ENCODE measurements around the gene DOCK1.

The DOCK1 gene

DNA sequence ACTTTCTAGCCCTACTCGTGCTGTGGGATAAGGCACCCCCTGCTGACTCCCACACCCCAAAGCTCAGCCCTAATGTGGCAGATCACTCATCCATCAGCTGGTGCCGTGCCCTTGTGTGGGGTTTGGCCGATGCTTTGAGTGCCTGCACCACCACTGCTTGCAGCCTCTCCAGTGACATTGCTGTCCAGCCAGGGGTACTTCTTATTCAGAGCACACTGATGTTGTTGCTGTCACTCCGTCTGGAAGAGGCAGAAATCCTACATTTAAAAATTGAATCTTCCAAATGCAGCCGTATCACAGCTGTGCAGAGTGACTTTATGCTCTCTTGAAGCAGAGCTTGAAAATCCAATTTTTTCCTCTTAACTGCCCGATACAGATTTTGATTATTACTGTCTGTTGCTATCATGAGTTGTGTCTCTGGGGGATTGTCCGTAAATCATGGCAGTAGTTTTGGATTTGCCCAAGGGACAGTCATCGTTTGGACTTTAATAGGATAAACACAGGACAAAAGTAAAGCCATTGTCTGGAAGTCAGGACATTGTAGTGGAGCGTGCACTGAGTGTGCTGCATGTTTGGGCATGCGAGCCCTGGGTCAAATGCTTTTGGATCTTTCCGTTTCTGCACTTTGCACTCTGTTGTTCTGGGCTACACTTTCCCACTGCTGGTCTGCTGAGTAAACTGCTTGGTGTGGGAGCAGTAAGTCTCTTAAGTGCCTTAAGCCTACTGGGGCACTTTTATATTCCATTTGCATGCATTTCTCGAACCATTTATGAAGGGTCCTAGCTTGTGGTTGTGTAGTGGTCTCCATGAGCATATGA is 128.2 kb downstream of the DOCK1 start:
- peak in 4 of 58 donors; percentile 11 to 29 (median 22) for DNase-seq

DNA sequence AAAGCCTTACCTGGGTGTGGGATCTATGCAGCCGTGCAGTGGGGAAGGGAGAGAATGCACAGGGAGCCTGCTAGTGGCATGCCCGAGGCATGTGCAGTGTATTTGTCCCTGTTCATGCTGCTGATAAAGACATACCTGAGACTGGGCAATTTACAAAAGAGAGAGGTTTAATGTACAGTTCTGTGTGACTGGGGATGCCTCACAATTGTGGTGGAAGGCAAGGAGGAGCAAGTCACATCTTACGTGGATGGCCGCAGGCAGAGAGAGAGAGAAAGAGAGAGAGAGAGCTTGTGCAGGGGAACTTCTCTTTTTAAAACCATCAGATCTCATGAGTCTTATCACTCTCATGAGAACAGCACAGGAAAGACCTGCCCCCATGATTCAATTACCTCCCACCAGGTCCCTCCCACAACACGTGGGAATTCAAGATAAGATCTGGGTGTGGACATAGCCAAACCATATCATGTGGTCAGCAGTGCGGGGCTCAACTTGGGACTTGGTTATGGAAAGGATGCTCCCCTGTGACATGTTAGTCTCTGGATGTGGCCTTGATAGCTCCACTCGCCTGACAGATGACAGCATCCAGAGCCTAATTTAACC is 128.9 kb downstream of the DOCK1 start:
- no peak for DNase-seq

DNA sequence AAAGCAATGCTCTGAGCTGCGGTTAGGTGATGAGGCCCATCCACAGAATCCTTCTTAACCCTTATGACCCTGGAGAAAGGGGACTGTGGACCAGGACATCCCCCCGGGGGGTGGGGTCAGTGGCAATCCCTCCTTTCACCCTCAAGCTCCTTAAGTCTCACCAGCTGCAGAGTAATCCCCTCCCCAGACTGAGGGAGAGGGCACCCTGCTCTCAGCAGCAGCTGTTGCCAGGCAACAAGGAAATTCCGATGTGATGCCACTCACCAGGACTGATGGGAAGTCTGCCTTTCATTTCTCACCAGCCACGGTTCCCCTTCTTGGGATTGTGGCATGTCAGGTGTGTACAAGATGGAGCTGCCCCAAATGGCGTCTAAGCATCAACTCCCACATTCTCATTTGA is 129.6 kb downstream of the DOCK1 start:
- peak in 2 of 58 donors; percentile 8 to 23 for DNase-seq

DNA sequence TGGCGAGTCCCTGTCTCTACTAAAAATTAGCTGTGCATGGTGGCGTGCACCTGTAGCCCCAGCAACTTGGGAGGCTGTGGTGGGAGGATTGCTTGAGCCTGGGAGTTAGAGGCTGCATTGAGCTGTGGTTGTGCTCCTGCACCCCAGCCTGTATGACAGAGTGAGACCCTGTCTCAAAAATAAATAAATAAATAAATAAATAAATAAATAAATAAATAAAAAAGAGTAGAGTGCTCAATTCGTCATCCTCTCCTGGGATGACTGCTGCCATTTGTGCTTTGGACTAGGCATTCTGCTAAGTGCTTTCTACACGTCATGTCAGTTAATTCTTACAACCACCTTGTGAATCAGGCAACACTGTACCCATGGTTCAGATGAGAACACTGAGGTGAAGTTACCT is 130.6 kb downstream of the DOCK1 start:
- DNase-seq, result no peak

DNA sequence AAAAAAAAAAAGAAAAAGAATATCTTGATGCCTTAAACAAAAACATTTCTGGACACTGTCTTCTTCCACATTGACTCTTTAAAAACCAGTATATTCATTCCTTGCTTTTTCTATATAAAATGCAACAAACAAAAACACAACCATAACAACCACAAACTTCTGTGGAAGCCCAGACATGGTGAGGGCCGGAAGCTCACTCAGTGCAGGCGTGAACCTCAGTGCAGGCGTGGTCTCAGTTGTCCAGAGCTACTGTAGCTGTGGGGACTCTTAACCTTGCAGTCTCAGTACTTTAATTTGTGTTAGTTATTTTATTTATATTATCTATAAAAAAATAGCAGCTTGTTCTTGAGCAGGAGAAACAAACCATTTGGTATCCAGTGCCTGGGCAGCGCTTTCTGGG is 131.8 kb downstream of the DOCK1 start:
- no peak for DNase-seq

DNA sequence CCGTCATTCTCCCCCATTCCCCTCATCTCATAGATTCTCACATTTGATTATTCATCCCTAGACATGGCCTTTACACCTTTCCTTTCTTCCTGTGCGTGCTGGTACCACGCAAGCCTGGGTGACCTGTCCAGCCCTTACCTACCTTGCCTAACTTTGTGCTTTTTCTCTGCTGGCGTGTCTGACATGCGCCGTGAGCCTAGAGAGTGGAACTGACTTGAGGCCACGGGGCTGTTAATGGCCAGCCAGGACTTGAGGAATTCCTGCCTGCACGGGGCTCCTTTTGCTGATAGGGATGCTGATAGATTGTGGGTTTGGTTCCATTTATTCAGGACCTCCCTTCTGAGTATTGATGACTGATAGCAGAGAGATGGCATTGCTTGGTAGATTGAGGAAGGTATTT is 134.2 kb downstream of the DOCK1 start:
- DNase-seq, result no peak

DNA sequence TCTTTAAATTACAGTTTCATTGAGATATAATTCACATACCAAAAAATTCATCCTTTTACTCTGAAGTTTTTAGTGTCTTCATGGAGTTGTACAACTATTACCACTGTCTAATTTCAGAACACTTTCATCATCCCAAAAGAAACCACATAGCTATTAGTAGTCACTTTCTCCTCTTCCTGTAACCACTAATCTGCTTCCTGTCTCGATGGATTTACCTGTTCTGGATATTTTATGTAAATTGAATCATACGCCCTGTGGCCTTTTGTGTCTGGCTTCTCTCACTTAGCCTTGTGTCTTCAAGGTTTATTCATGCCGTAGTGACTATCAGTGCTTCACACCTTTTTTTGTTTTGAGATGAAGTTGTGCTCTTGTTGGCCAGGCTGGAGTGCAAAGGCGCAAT is 135.5 kb downstream of the DOCK1 start:
- DNase-seq, result no peak

DNA sequence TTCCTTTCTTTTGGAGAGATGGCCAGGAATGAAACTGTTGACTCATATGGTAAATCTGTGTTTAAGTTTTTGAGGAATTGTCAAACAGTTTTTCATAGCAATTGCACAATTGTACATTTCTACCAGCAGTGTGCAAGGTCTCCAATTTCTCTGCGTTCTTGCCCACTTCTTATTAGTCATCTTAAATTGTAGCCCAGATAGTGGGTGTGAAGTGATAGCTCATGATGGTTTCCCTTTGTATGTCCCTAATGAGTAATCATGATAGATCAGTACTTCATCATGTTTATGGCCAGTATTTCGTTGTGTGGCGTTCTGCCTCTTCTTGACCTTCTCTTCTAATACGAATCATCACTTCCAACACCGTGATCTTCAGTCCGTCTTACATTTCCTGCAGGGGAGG is 136.3 kb downstream of the DOCK1 start:
- DNase-seq, result no peak

DNA sequence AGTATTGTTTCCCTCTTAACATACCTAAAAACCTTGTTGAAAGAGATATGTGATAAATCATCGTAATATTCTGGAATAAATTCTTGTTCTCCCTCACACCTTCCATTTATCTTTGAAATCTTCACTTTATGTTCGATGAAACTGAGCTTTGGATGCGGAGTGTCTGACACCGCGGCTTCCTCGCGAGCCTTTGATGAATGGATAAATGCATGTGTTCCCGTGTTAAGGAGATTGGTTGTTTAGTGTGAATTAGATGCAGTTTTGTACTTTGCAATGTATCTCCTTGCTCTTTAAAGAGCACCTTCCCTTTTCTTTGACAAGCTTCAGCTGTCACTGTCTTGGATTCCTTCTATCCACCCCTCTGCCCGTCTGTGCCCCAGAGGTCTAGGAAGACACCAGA is 138.1 kb downstream of the DOCK1 start:
- no peak for DNase-seq

DNA sequence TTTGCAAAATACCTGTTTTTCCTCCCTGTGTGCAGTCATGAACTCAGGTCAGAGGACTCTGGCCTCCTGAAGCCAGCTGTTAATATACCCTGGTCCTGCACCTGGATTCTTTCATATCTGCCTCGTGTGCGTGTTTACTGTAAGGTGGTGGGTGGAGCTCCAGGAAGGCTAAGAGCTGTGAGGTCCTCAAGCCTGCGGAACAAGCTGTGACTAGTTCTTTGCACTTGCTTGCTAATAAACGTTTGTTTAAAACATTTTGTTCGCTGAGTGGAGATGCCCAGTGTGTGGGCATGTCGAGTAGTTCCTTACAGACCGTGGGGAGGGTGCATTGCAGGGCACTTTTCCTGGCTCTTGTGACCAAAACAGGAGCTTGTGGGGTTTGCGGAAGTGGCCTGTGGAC is 139.0 kb downstream of the DOCK1 start:
- no peak for DNase-seq

DNA sequence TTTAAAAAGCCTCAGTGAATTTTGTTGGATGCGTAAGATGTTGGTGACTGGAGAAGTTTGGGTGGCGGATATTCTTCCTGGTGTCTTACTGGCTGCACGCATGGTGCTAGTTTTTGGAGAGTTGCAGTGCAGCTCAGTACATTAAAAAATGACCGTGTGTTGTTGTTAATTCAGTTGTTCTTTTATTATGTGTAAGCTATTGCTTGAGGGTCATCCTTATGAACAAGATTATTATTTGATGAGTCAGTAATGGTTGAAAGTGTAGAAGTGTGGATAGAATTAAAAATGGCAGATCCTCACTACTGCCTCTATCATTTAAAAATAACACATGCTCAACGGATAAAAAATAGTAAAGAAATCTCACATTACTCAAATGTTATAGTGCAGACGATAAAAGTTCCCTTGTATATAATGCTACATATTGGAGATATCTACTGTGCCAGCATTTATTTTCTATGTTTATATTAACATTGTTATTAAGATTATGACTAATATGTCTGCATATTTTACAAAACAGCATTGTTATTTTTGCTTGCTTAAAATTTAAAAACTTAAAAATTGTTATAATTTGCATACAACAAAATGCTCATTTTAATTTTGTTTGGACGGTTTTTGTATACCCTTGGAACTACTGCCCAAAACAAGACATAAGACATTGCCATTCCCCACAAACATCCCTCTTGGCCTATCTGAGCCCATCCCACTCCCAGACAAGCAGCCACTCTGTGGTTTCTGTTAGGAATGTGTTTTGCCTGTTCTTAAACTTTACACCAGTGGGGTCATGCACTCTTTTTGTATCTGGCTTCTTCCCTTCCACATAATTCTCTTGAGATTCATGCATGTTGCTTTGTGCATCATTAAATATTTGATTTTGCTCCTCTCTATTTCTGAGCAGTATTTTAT is 142.0 kb downstream of the DOCK1 start:
- DNase-seq, result no peak

DNA sequence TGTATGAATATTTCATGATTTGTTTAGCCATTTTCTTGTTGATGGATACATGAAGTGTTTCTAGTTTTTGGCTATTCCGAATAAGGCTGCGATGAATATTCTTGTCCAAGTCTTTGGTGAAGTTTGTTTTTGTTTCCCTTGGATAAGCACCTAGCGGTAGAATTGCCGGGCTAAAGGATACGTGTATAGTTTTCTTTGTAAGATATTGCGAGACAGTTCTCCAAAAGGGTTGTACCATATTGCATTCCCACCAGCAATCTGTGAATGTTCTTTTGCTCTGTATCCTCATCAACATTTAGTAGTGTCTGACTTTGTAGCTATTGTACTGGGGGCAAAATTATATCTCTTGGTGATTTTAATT is 142.6 kb downstream of the DOCK1 start:
- no peak for DNase-seq

DNA sequence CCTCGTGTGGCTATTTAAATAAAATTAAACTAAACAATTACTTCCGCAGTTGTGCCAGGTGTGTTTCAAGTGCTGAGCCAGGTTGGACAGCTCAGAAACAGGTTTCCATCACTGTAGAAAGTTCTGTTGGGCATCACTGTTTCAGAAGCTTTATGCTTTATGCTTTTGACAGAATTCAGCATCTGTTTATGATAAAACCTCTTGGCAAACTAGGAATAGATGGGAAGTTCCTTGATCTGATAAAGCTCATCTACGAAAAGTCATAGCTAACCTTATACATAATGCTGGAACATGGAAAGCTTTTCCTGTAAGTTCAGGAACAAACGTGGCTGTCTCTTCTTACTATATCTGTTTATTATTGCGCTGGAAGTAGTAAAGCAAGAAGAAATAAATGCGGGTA is 143.4 kb downstream of the DOCK1 start:
- DNase-seq, result no peak

DNA sequence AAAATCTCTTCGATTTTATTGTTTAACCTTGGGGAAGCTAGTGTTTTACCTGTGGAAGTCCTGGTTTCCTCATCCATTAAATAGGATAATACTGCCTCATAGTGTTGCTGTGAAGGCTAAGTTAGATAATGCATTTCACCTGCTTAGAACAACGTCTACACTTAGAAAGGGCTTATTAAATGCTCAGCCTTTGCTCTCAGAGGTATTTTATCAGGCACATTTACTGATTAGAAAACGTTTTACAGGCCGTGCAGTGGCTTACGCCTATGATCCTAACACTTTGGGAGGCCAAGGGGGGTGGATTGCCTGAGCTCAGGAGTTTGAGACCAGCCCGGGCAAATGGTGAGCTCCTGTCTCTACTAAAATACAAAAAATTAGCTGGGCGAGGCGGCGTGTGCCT is 146.8 kb downstream of the DOCK1 start:
- no peak for DNase-seq

DNA sequence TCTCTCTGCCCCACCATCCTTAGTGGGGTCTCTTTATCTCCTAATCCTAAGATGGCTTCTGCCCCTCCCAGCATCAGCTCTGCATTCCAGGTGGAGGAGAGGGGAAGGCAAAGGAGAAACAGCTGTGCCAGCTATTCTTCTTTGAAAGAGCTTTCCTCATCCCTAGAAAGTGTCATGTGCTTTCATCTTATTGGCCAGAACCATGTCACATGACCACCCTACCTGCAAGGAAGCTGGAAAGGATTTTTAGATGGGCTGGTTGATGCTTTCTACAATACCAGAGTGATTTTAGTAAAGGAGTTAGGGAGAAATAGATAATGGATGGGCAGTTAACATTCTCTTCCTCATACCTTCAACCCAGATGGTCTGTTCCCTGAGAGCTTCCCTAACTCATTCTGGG is 150.0 kb downstream of the DOCK1 start:
- no peak for DNase-seq

DNA sequence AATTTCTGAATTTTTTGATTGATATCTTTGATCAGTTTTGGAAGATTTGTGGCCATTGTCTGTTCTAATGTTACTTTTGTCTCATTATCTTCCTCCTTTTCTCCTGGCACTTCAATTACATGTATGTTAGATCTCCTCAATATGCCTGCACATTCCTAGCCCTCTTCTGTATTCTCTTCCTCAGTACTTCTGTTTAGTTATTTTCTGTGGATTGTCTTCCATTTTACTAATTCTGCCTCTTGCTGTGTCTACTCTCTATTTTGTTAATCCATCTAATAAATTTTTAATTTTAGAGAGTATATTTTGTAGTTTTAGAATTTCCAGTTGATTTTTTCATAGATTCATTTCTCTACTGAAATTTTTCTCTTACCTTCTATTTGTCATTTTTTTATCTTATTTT is 154.1 kb downstream of the DOCK1 start:
- no peak for DNase-seq

DNA sequence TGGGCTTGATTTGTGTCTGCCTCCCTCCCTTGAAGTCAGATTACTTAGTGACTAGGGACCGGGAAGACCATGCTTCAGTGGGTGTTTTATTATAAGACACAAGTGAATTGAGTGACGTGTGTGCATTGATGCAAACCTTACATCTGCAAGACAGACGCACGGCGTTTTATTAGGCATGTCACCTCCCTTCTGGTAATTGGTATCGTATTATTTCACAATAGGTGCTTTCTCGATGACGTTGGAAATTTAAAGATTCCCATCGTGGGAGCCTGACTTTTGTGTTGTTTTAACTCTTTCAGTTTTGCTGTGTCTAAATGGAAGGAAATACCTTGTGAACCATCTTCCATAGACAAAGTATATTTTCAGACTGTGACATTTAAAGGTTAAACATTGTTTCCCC is 158.5 kb downstream of the DOCK1 start:
- no peak for DNase-seq

DNA sequence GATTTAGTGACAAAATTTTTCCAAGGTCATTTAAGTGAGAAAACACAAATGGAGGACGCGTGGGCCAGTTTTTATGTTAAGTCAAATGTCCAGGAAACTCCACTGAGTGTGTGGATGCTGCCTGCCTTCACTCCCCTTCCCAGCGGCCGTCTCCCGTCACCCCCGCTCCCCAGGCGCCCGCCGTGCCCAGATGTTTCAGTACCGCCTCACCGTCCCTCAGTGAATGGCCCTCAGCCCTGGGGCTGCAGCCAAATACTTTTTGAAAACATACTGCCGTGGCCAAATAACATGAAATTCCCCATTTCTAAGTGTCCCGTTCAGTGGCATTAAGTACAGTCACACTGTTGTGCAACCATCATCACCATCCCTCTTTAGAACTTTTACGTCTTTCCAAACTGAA is 159.2 kb downstream of the DOCK1 start:
- no peak for DNase-seq

DNA sequence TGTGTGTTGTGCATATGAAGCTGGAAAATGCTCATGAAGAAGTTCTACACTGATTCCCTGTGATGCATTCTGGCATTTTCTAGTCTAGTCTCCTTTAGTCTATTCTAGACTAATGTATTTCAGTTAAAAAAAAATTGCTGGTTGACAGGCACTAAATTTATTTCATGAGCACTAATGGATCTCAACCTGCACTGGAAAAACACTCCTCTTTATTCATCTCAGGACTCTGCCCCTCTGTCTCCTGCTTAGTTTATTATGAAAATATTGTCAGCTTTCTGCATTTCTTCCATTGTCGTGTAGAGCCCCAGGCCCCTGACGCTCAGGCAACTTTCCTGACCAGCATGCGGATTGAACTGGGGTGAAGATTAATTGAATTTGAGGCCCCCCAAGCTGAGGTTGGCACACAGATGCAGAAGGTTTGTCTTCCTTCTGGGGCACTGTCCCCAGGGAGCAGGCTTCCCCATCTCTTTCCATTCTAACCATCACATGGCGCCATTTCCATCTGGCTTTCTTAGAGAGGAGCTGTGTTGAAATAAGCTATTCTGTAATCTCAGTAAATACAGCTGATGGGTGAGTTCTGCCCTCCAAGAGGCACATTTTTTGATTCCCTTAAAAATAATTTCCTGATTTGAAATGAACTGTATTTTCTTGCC is 162.4 kb downstream of the DOCK1 start:
- no peak for DNase-seq

DNA sequence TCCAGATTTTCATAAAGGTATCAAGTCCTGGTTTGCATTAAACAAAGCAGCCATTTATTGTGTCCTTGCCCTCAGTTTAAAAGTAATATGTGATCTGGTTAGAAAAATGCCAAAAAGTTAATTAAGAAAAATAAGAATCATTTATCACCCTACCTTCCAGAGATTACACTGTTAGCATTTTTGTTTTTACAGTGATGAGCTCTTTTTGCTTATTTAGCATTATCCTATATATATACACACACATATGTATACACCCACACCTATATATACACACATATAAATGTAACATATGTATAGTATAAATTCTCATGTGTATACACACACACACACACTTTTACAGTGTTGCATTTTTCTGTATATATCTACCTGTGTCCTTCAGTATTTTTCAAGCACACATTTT is 163.3 kb downstream of the DOCK1 start:
- no peak for DNase-seq

DNA sequence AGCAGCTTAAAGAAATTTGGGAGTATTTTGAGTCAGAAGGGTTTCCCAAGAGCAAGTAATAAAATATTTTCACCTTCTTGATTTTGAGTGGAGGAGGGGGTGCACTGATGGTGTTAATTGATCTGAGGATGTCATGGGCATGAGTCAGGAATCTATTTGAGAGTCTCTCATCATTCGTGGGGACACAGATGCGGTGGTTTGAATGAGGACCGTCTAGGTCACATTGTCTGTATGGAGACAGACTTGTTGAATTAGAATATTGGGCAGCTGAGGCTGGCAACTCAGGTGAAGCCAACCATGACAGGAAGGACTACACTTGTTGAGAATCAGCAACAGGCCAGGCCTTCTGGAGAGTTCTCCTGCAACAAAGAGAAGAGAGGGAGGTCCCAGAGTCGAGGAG is 164.2 kb downstream of the DOCK1 start:
- DNase-seq, result no peak

DNA sequence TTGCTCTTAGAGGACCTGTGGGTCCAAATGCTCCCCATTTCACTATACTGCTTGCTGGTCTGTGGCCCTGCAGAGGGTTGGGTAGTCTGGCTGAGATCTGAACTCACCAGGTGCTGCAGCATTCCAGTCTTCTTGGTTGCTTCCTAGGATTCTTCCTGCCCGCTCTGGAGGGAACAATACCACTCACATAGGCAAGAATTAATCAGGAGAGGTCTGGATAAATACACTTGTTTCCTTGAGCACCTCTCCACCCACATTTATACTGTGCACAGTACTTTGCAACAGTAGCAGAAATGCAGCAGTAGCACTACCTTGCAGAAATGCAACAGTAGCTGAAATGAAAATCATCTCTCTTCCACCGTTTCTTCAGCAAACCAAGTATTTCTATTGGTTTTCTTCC is 165.9 kb downstream of the DOCK1 start:
- no peak for DNase-seq
